ENCODE data around the gene DNMT3B. TPM values are rescaled to one million over a fixed set of nuclear protein-coding genes. Genes with fewer than 3 reads are reported as not detected.
"Not testable (repeated sequence)": the region's sequence is repeated elsewhere in the genome, so short reads cannot be mapped to it uniquely, and the experiment has no call there.

DNMT3B gene
- polyA plus RNA-seq, 1 donor, result 5.0 TPM

GRCh38 chr20:32763202-32764004, 1.2 kb downstream of the DNMT3B start:
- no peak for DNase-seq

- DNase-seq, result no peak
Measured at GRCh38 chr20:32764005-32764960, 2.1 kb downstream of the DNMT3B start.

GRCh38 chr20:32765230-32765875, 3.2 kb downstream of the DNMT3B start:
- not testable (repeated sequence) for DNase-seq

GRCh38 chr20:32767418-32768198, 5.4 kb downstream of the DNMT3B start:
- no peak for DNase-seq

GRCh38 chr20:32772046-32772445, 9.9 kb downstream of the DNMT3B start:
- no peak for DNase-seq

GRCh38 chr20:32773223-32773622, 11.0 kb downstream of the DNMT3B start:
- DNase-seq, result no peak

GRCh38 chr20:32773855-32774254, 11.7 kb downstream of the DNMT3B start:
- no peak for DNase-seq

GRCh38 chr20:32775336-32775991, 13.3 kb downstream of the DNMT3B start:
- DNase-seq, result no peak

- DNase-seq, result no peak
Measured at GRCh38 chr20:32777177-32777956, 15.2 kb downstream of the DNMT3B start.

- DNase-seq, result no peak
Measured at GRCh38 chr20:32779500-32780211, 17.5 kb downstream of the DNMT3B start.

GRCh38 chr20:32780278-32780677, 18.1 kb downstream of the DNMT3B start:
- no peak for DNase-seq

- no peak for DNase-seq
Measured at GRCh38 chr20:32780749-32781655, 18.8 kb downstream of the DNMT3B start.

GRCh38 chr20:32784369-32785080, 22.3 kb downstream of the DNMT3B start:
- DNase-seq, result no peak

GRCh38 chr20:32786059-32786760, 24.0 kb downstream of the DNMT3B start:
- no peak for DNase-seq

GRCh38 chr20:32787168-32787567, 25.0 kb downstream of the DNMT3B start:
- no peak for DNase-seq

GRCh38 chr20:32789896-32790750, 27.9 kb downstream of the DNMT3B start:
- peak; percentile 76 for DNase-seq

GRCh38 chr20:32790751-32791057, 28.5 kb downstream of the DNMT3B start:
- DNase-seq, result no peak
